Endothelial cell of umbilical vein (primary cell): ENCODE measurements around the gene TP53BP1. TPM values are rescaled to one million over a fixed set of nuclear protein-coding genes. Genes with fewer than 3 reads are reported as not detected.

Experiments
- BruUV-seq: library from RNA; stranded (reverse); fragments of 400-500 nt; replicated peaks from 2 replicates; lab custom pipeline; 2021; lab: Mats Ljungman, UMichigan
- CTCF ChIA-PET: fragments of 300-600, 350-600 bp; sonication (Branson Sonifier 250); formaldehyde crosslinking; loops from one replicate; lab custom pipeline; 2021; ENCODE audit warnings: antibody characterized with exemption, inconsistent platforms; lab: Charles Lee
- POLR2A ChIA-PET: fragments of 300-600, 350-600 bp; sonication (Branson Sonifier 250); formaldehyde crosslinking; loops from one replicate; lab custom pipeline; 2021; ENCODE audit warnings: antibody characterized with exemption, inconsistent platforms; lab: Charles Lee
- DNase-seq: peaks from one replicate; pipeline ENCODE4 v3.0.0-alpha.2; 2011; ENCODE audit warnings: low read depth, low spot score
- FAIRE-seq: peaks from 2 replicates; lab custom pipeline; 2011; peaks lifted over from hg19 to GRCh38; lab: Jason Lieb, UNC
- H2AFZ ChIP-seq: 2 replicates; pipeline ENCODE4 v1.6.0; 2012; ENCODE audit warnings: low read depth, low read length, control low read depth, inconsistent platforms
- H3K27ac ChIP-seq: 2 replicates; pipeline ENCODE4 v1.5.1; 2011; ENCODE audit warnings: low read depth, mild to moderate bottlenecking, control low read depth, low read length, moderate library complexity; ENCODE audit not compliant: insufficient read depth
- H3K27me3 ChIP-seq, 2 experiments: 2 replicates each; pipeline versions ENCODE4 v1.6.0 to v1.6.1; 2011; ENCODE audit warnings: low read length in 2 of 2, mixed read lengths in 1 of 2; ENCODE audit not compliant: control insufficient read depth in 2 of 2, insufficient read depth in 2 of 2
- H3K36me3 ChIP-seq, 2 experiments: 2 replicates in 1 of 2; 3 replicates in 1 of 2; pipeline ENCODE4 v1.5.1; 2011; ENCODE audit warnings: low read length in 2 of 2, mild to moderate bottlenecking in 1 of 2, moderate library complexity in 1 of 2; ENCODE audit not compliant: control insufficient read depth in 2 of 2, insufficient read depth in 2 of 2; ENCODE audit errors: extremely low read depth in 1 of 2
- H3K4me1 ChIP-seq: 3 replicates; pipeline ENCODE4 v1.5.1; 2011; ENCODE audit warnings: mild to moderate bottlenecking, low read length; ENCODE audit not compliant: control insufficient read depth, insufficient read depth; ENCODE audit errors: extremely low read depth
- H3K4me2 ChIP-seq: 2 replicates; pipeline ENCODE4 v1.6.1; 2011; ENCODE audit warnings: low read length, control low read depth, mixed read lengths; ENCODE audit not compliant: insufficient read depth
- H3K4me3 ChIP-seq, 3 experiments: fragments of 200-600 bp in 1 of 3; sonication (generic), shearing (Covaris generic) in 1 of 3; replicated peaks in 1 of 3; 2 replicates each; pipeline ENCODE4 v1.5.1; 2011 to 2016; ENCODE audit warnings: control low read depth in 3 of 3, low read length in 3 of 3, mild to moderate bottlenecking in 2 of 3, inconsistent platforms in 1 of 3, low read depth in 1 of 3, moderate library complexity in 1 of 3; ENCODE audit not compliant: insufficient read depth in 1 of 3
- H3K79me2 ChIP-seq: 2 replicates; pipeline ENCODE4 v1.6.0; 2012; ENCODE audit warnings: low read length, inconsistent platforms; ENCODE audit not compliant: control insufficient read depth, insufficient read depth
- H3K9ac ChIP-seq: replicated peaks from 2 replicates; pipeline ENCODE3; 2011; ENCODE audit warnings: low read length, control low read depth; ENCODE audit not compliant: insufficient read depth; ENCODE audit errors: extremely low read depth
- H3K9me1 ChIP-seq: replicated peaks from 3 replicates; pipeline ENCODE4 v1.6.0; 2011; ENCODE audit warnings: mild to moderate bottlenecking, low read length; ENCODE audit not compliant: control insufficient read depth, insufficient read depth; ENCODE audit errors: extremely low read depth
- H3K9me3 ChIP-seq: replicated peaks from 2 replicates; pipeline ENCODE4 v1.5.1; 2012; ENCODE audit warnings: low read length, inconsistent platforms; ENCODE audit not compliant: control insufficient read depth, insufficient read depth
- H4K20me1 ChIP-seq: replicated peaks from 2 replicates; pipeline ENCODE3; 2011; ENCODE audit warnings: mild to moderate bottlenecking, low read length; ENCODE audit not compliant: control insufficient read depth, insufficient read depth; ENCODE audit errors: extremely low read depth
- CTCF ChIP-seq, 2 donors: IDR thresholded peaks; 1 replicate in 1 of 2; 2 replicates in 1 of 2; pipeline ENCODE4 v1.5.1; 2011; ENCODE audit warnings: low read length in 2 of 2, mild to moderate bottlenecking in 2 of 2, moderate library complexity in 2 of 2, control low read depth in 1 of 2, inconsistent platforms in 1 of 2, low read depth in 1 of 2; ENCODE audit not compliant: insufficient read depth in 1 of 2; ENCODE audit errors: extremely low read depth in 1 of 2
- EZH2 ChIP-seq: IDR thresholded peaks from 2 replicates; pipeline ENCODE4 v1.6.1; 2012; ENCODE audit warnings: borderline replicate concordance, low read depth, mild to moderate bottlenecking, moderate library complexity, low read length, inconsistent platforms; ENCODE audit not compliant: severe bottlenecking
- FOS ChIP-seq: IDR thresholded peaks from 2 replicates; pipeline ENCODE4 v1.6.1; 2011; ENCODE audit warnings: mild to moderate bottlenecking, low read length, moderate library complexity, borderline replicate concordance; ENCODE audit not compliant: insufficient read depth
- GATA2 ChIP-seq: IDR thresholded peaks from 2 replicates; pipeline ENCODE4 v1.7.0; 2011; ENCODE audit warnings: low read depth, mild to moderate bottlenecking, moderate library complexity, mixed read lengths, low read length; ENCODE audit not compliant: insufficient read length, insufficient read depth
- JUN ChIP-seq: IDR thresholded peaks from 2 replicates; pipeline ENCODE4 v1.6.1; 2011; ENCODE audit warnings: borderline replicate concordance, low read depth; ENCODE audit not compliant: insufficient read length, insufficient read depth
- MAX ChIP-seq: IDR thresholded peaks from 2 replicates; pipeline ENCODE4 v1.6.1; 2011; ENCODE audit not compliant: insufficient read depth, insufficient read length
- MYC ChIP-seq: IDR thresholded peaks from one replicate; pipeline ENCODE4 v1.6.1; 2011; ENCODE audit warnings: mild to moderate bottlenecking, low read depth, low read length
- POLR2A ChIP-seq: IDR thresholded peaks from 2 replicates; pipeline ENCODE4 v1.6.1; 2012; ENCODE audit warnings: low read depth, mild to moderate bottlenecking, control low read depth, low read length
- POLR2AphosphoS5 ChIP-seq: IDR thresholded peaks from 2 replicates; pipeline ENCODE4 v1.6.1; 2012; ENCODE audit warnings: low read depth, mild to moderate bottlenecking, control low read depth, low read length, moderate library complexity; ENCODE audit not compliant: insufficient read depth
- dilution Hi-C: fragments of 300-500 bp; cut with MboI; formaldehyde crosslinking; loops from one replicate; pipeline ENCODE4 v1.15.0; 2019; ENCODE audit warnings: low sequenced_read_pairs; ENCODE audit not compliant: extremely low pct_ligation_motif_present
- intact Hi-C: fragments of 100-400 bp; cut with micrococcal nuclease; formaldehyde crosslinking; loops from one replicate; pipeline ENCODE4 v1.10.0; 2022
- polyA plus RNA-seq, 4 experiments: library from polyadenylated mRNA; depleted of rRNA in 3 of 4; stranded (reverse) in 3 of 4; unstranded in 1 of 4; fragments of >200 nt; gene quantifications; 2 replicates each; pipeline versions ENCODE4 v1.2.1 to v1.2.3, GENCODE V29; 2011 to 2012; ENCODE audit warnings: missing spikeins in 1 of 4
- total RNA-seq: library from RNA; stranded (reverse); gene quantifications from 2 replicates; pipeline ENCODE4 v1.2.3, GENCODE V29; 2021

TP53BP1 gene
- total and polyA plus RNA-seq, 2 donors (not counting 3 experiments of a cell fraction or from before 2014, with no cell fraction given) = 28.1 to 59.5 TPM

DNA sequence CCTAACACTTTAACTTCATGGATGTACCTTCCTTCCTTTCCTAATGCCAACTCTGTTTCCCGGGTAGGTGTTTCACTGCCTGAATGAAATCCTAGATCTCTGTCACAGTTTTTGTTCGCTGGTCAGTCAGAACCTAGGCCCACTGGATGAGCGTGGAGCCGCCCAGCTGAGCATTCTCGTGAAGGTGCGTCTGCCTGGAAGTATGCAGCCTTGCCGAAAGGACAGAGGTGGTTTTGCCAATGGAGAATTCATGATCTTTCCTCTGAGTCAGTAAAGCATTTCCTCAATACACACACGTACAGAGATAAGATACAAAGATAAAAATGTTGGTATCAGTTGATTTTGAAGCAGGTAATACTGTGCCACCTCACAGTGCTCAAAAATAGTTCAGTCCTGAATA is 89.3 kb downstream of the TP53BP1 start:
- no TSS peak for BruUV-seq

More for the DNA sequence above, 89.3 kb downstream of the TP53BP1 start:
- Histone ChIP-seq H2AFZ (no peak overlapping the region), H3K27ac (no peak overlapping the region), H3K79me2 (no peaks in the 10 kb centered on the region), H3K4me3 (no peak overlapping the region), H3K9ac (no peak overlapping the region), H3K4me1 (no peaks in the 10 kb centered on the region), H3K9me3 (no peaks in the 10 kb centered on the region), H3K9me1 (no peaks in the 10 kb centered on the region), H3K36me3 (peaks cover 26 to 27% of the 10 kb centered on the region in 2 experiments), H4K20me1 (no peaks in the 10 kb centered on the region), H3K4me2 (no peak overlapping the region), H3K27me3 (no peaks in the 10 kb centered on the region)
- ChIA-PET CTCF (interaction anchor here (0.6 kb wide), 1 partner anchor 700 kb away, joined by 3 read pairs; no protein-coding TSS in a partner anchor), POLR2A (no interaction called here)
- no peak for DNase-seq
- FAIRE-seq = no peak
- TF ChIP-seq FOS = no peak
- no peak for TF ChIP-seq MAX
- TF ChIP-seq GATA2 = no peak
- TF ChIP-seq POLR2AphosphoS5 = no peak
- TF ChIP-seq CTCF (IDR thresholded peaks at IDR 0.05; ENCODE audit: extremely low read depth in 1 of 2, insufficient read depth in 1 of 2, low read depth in 1 of 2, low read length in 2 of 2) = no peak
- no peak for TF ChIP-seq JUN
- TF ChIP-seq EZH2 = no peak
- no peak for TF ChIP-seq MYC
- no peak for TF ChIP-seq POLR2A
- dilution Hi-C loops = no loop called here
- intact Hi-C loops = no loop called here
